OCI-LY1 (cell line): ENCODE measurements around the gene SERPINA4.

Experiments used
- H2AFZ ChIP-seq: fragments of 200-600 bp; sonication (generic), shearing (Covaris generic); 2 replicates; pipeline ENCODE4 v1.6.0; 2014; ENCODE audit warnings: antibody characterized with exemption, mild to moderate bottlenecking, low read length
- H3F3A ChIP-seq: fragments of 200-600 bp; sonication (generic), shearing (Covaris generic); 2 replicates; pipeline ENCODE4 v1.6.0; 2014; ENCODE audit warnings: mild to moderate bottlenecking, antibody characterized with exemption, low read length, moderate library complexity; ENCODE audit not compliant: insufficient read depth
- H3K27ac ChIP-seq: fragments of 200-600 bp; sonication (generic); 2 replicates; pipeline ENCODE4 v1.5.1; 2014; ENCODE audit warnings: low read length, mixed run types, mild to moderate bottlenecking, low read depth; ENCODE audit not compliant: poor library complexity, severe bottlenecking
- H3K27me3 ChIP-seq: fragments of 200-600 bp; sonication (generic); 2 replicates; pipeline ENCODE4 v1.6.0; 2014; ENCODE audit warnings: antibody characterized with exemption, mild to moderate bottlenecking, low read length, moderate library complexity; ENCODE audit not compliant: insufficient read depth
- H3K36me3 ChIP-seq: fragments of 200-600 bp; sonication (generic); 2 replicates; pipeline ENCODE4 v1.6.1; 2014; ENCODE audit warnings: mild to moderate bottlenecking, antibody characterized with exemption, low read length, moderate library complexity, mixed read lengths; ENCODE audit not compliant: insufficient read depth
- H3K4me1 ChIP-seq: fragments of 200-600 bp; sonication (generic); 2 replicates; pipeline ENCODE4 v1.5.1; 2014; ENCODE audit warnings: mild to moderate bottlenecking, low read length, moderate library complexity; ENCODE audit not compliant: insufficient read depth, severe bottlenecking
- H3K4me2 ChIP-seq: fragments of 200-600 bp; sonication (generic), shearing (Covaris generic); 2 replicates; pipeline ENCODE4 v1.6.1; 2014; ENCODE audit warnings: low read length
- H3K4me3 ChIP-seq: fragments of 200-600 bp; sonication (generic); 2 replicates; pipeline ENCODE4 v1.5.1; 2014; ENCODE audit warnings: low read length, low read depth, mild to moderate bottlenecking, mixed read lengths; ENCODE audit not compliant: poor library complexity, severe bottlenecking
- H3K79me2 ChIP-seq: fragments of 200-600 bp; shearing (Covaris generic); 2 replicates; pipeline ENCODE4 v1.6.1; 2016; ENCODE audit warnings: mixed run types, low read length, mixed read lengths; ENCODE audit not compliant: insufficient read depth
- H3K9ac ChIP-seq: fragments of 200-600 bp; sonication (generic), shearing (Covaris generic); 2 replicates; pipeline ENCODE4 v1.6.1; 2014; ENCODE audit warnings: mild to moderate bottlenecking, low read length, mixed read lengths
- H3K9me2 ChIP-seq: fragments of 200-600 bp; sonication (generic), shearing (Covaris generic); 2 replicates; pipeline ENCODE4 v1.6.1; 2014; ENCODE audit warnings: low read depth, mild to moderate bottlenecking, low read length, mixed read lengths
- H3K9me3 ChIP-seq: fragments of 200-600 bp; shearing (Covaris generic); 2 replicates; pipeline ENCODE4 v1.6.1; 2014; ENCODE audit warnings: low read length, mixed read lengths
- H4K20me1 ChIP-seq: fragments of 200-600 bp; sonication (generic), shearing (Covaris generic); 2 replicates; pipeline ENCODE4 v1.6.0; 2016; ENCODE audit warnings: mild to moderate bottlenecking, low read length; ENCODE audit not compliant: insufficient read depth
- CTCF ChIP-seq: fragments of 200-600 bp; sonication (generic), shearing (Covaris generic); IDR thresholded peaks from 2 replicates; pipeline ENCODE4 v1.5.1; 2017; ENCODE audit warnings: mild to moderate bottlenecking, antibody characterized with exemption, low read length, moderate library complexity, mixed read lengths
- EZH2 ChIP-seq: fragments of 200-600 bp; sonication (generic), shearing (Covaris generic); IDR thresholded peaks from 2 replicates; pipeline ENCODE4 v1.8.0; 2017; ENCODE audit warnings: borderline replicate concordance, mixed run types, mild to moderate bottlenecking, antibody characterized with exemption, low read length, moderate library complexity, mixed read lengths

The SERPINA4 gene

DNA sequence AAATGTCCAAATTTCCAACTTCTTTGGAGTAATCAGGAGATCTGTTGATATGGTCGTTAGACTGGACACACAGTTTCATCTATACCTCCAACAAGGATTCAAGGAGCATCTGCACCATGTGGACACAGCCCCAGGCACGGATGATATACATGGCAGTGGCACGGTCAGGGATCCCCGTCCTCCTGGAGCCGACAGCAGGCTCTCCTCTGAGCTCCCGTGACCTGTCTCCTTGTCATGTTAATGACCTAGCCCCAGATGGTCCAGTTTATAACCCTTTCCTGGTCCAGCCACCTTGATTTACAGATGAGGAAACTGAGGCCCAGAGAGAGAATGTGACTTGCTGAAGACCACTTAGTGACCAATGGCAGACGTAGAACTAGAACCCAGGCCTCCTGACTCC lies 16.5 kb upstream of the SERPINA4 start:
- H3K27ac ChIP-seq, result no peak overlapping the region
- no peaks in the 10 kb centered on the region for H3K9me3 ChIP-seq
- no peak overlapping the region for H3K4me3 ChIP-seq
- H3K36me3 ChIP-seq, result no peaks in the 10 kb centered on the region
- no peak overlapping the region for H2AFZ ChIP-seq
- no peaks in the 10 kb centered on the region for H3F3A ChIP-seq
- H3K79me2 ChIP-seq, result no peaks in the 10 kb centered on the region
- no peaks in the 10 kb centered on the region for H3K27me3 ChIP-seq
- no peaks in the 10 kb centered on the region for H4K20me1 ChIP-seq
- no peaks in the 10 kb centered on the region for H3K4me1 ChIP-seq
- H3K9me2 ChIP-seq, result no peaks in the 10 kb centered on the region
- no peak overlapping the region for H3K4me2 ChIP-seq
- H3K9ac ChIP-seq, result no peak overlapping the region
- TF ChIP-seq EZH2, result no peak
- no peak for TF ChIP-seq CTCF

DNA sequence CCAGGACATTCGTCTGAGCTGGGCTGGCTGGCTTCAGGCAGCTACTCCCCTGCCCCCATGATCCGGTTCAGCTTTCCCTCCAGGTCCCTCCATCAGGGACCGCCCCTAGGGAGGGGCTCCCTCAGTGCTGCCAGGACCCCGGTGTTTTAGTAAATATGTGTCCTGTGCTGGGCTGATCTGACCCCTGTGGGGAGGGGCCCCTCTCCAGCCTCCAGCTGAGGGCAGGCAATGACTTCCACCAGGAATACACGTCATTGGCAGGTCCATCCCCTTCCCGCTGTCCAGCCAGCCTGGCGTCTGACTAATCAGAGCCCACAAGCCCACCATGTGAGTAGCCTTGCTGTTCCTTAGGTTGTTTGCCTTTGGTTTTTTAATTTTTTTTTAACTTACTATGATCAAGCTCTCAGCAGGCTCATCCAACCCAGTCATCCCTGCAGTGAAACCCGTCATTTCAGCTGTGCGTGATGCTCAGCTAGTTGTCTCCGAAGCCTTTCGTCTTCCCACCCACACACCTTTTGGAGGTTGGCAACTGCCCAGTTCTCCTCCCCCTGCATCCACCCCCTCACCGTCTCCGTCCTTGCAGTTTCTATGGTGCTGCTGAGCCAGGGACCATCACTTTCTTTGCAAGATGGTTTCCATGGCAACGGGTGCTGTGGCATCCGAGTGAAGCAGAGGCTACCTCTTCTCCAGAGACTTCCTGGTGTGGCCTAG lies 16.0 kb upstream of the SERPINA4 start:
- Histone ChIP-seq H2AFZ (no peak overlapping the region), H3K79me2 (no peaks in the 10 kb centered on the region), H3K4me1 (no peaks in the 10 kb centered on the region), H4K20me1 (no peaks in the 10 kb centered on the region), H3K27me3 (no peaks in the 10 kb centered on the region), H3K9me3 (no peaks in the 10 kb centered on the region), H3F3A (no peaks in the 10 kb centered on the region), H3K4me3 (no peak overlapping the region), H3K9ac (no peak overlapping the region), H3K27ac (no peak overlapping the region), H3K9me2 (no peaks in the 10 kb centered on the region), H3K36me3 (no peaks in the 10 kb centered on the region), H3K4me2 (no peak overlapping the region)
- TF ChIP-seq CTCF (no peak), EZH2 (no peak)

- TF ChIP-seq EZH2 (no peak), CTCF (no peak)
Measured at GRCh38 chr14:94547151-94547680, 14.0 kb upstream of the SERPINA4 start.

More at GRCh38 chr14:94547151-94547680, 14.0 kb upstream of the SERPINA4 start:
- H3K27me3 ChIP-seq, result no peaks in the 10 kb centered on the region
- H3K36me3 ChIP-seq, result no peaks in the 10 kb centered on the region
- no peak overlapping the region for H3K27ac ChIP-seq
- H4K20me1 ChIP-seq, result no peaks in the 10 kb centered on the region
- no peak overlapping the region for H3K4me2 ChIP-seq
- H2AFZ ChIP-seq, result no peak overlapping the region
- no peaks in the 10 kb centered on the region for H3K9me2 ChIP-seq
- no peaks in the 10 kb centered on the region for H3F3A ChIP-seq
- H3K4me3 ChIP-seq, result no peak overlapping the region
- H3K79me2 ChIP-seq, result no peaks in the 10 kb centered on the region
- no peaks in the 10 kb centered on the region for H3K4me1 ChIP-seq
- H3K9me3 ChIP-seq, result no peaks in the 10 kb centered on the region
- no peak overlapping the region for H3K9ac ChIP-seq
